CD4-positive, alpha-beta T cell (primary cell): Measurements from ENCODE around the gene BTBD9. TPM values are rescaled to one million over a fixed set of nuclear protein-coding genes. Genes with fewer than 3 reads are reported as not detected.

ENCODE experiments used
- ATAC-seq: fragments of 200-7000 bp; cut with Tn5 transposase; one replicate; pipeline ENCODE4 v1.10.0; 2022; ENCODE audit warnings: mild to moderate bottlenecking; ENCODE audit not compliant: poor library complexity
- CTCF ChIA-PET: fragments of 350-600 bp; sonication (Branson Sonifier 250); formaldehyde crosslinking; loops from one replicate; lab custom pipeline; 2021; ENCODE audit warnings: antibody characterized with exemption, inconsistent platforms; lab: Charles Lee
- POLR2A ChIA-PET: fragments of 350-600 bp; sonication (Branson Sonifier 250); formaldehyde crosslinking; loops from one replicate; lab custom pipeline; 2021; ENCODE audit warnings: antibody characterized with exemption, inconsistent platforms; lab: Charles Lee
- DNase-seq, 14 experiments: peaks; one replicate each; pipeline ENCODE4 v3.0.0-alpha.2; 2013 to 2020; ENCODE audit warnings: mixed read lengths in 2 of 14
- H3K27ac ChIP-seq, 2 donors: one replicate each; pipeline versions ENCODE4 v1.5.1 to v1.7.0; 2013; ENCODE audit warnings: low read length in 2 of 2, low read depth in 1 of 2, mild to moderate bottlenecking in 1 of 2
- H3K27me3 ChIP-seq, 2 experiments: 1 replicate in 1 of 2; 2 replicates in 1 of 2; pipeline versions ENCODE4 v1.6.1 to v1.7.0; 2013; ENCODE audit warnings: low read length in 2 of 2, control low read depth in 1 of 2, mild to moderate bottlenecking in 1 of 2, moderate library complexity in 1 of 2; ENCODE audit not compliant: insufficient read depth in 2 of 2, control insufficient read depth in 1 of 2
- H3K36me3 ChIP-seq: one replicate; pipeline ENCODE4 v1.6.1; 2013; ENCODE audit warnings: low read length, control low read depth; ENCODE audit not compliant: insufficient read depth
- H3K4me1 ChIP-seq: one replicate; pipeline ENCODE4 v1.6.1; 2013; ENCODE audit warnings: low read length, control low read depth; ENCODE audit not compliant: insufficient read depth
- H3K4me3 ChIP-seq: one replicate; pipeline ENCODE4 v1.5.1; 2013; ENCODE audit warnings: mild to moderate bottlenecking, low read length, moderate library complexity
- H3K9me3 ChIP-seq, 2 experiments: 1 replicate in 1 of 2; 2 replicates in 1 of 2; pipeline versions ENCODE4 v1.6.1 to v1.7.0; 2013; ENCODE audit warnings: low read length in 2 of 2, mild to moderate bottlenecking in 2 of 2, control low read depth in 1 of 2, moderate library complexity in 1 of 2; ENCODE audit not compliant: control insufficient read depth in 1 of 2, insufficient read depth in 1 of 2
- H3K27ac Mint-ChIP-seq: one replicate; pipeline ENCODE4 v1.8.0; 2020; ENCODE audit warnings: mixed read lengths
- H3K27me3 Mint-ChIP-seq: one replicate; pipeline ENCODE4 v1.8.0; 2021; ENCODE audit warnings: mixed read lengths
- H3K36me3 Mint-ChIP-seq: one replicate; pipeline ENCODE4 v1.8.0; 2021; ENCODE audit warnings: low read depth, mixed read lengths
- H3K4me1 Mint-ChIP-seq: one replicate; pipeline ENCODE4 v1.8.0; 2021; ENCODE audit warnings: low read depth, mixed read lengths
- H3K4me3 Mint-ChIP-seq: one replicate; pipeline ENCODE4 v1.8.0; 2020; ENCODE audit warnings: mild to moderate bottlenecking, mixed read lengths
- H3K9me3 Mint-ChIP-seq: one replicate; pipeline ENCODE4 v1.8.0; 2020; ENCODE audit warnings: mixed read lengths
- intact Hi-C, 2 experiments: fragments of 100-400 bp; cut with DNase I in 1 of 2; cut with micrococcal nuclease in 1 of 2; formaldehyde crosslinking; loops; one replicate each; pipeline versions ENCODE4 v1.15.1 to v1.9.0; 2023 to 2025; cut with DNase I, micrococcal nuclease
- total RNA-seq, 174 experiments: library from RNA in 2 of 174; stranded (reverse) in 2 of 174; gene quantifications; one replicate each; pipeline ENCODE4 v1.2.3 and lab custom pipeline; 2021 to 2026
- TF ChIP-seq, protein P1 (sequence below): fragments of 200-600 bp; IDR thresholded peaks from one replicate; pipeline ENCODE4 v1.8.0; 2022; ENCODE audit warnings: antibody characterized with exemption, mild to moderate bottlenecking

BTBD9 gene
- total RNA-seq, 2 experiments from 2014 or later, result 58.7 to 59.3 TPM

DNA sequence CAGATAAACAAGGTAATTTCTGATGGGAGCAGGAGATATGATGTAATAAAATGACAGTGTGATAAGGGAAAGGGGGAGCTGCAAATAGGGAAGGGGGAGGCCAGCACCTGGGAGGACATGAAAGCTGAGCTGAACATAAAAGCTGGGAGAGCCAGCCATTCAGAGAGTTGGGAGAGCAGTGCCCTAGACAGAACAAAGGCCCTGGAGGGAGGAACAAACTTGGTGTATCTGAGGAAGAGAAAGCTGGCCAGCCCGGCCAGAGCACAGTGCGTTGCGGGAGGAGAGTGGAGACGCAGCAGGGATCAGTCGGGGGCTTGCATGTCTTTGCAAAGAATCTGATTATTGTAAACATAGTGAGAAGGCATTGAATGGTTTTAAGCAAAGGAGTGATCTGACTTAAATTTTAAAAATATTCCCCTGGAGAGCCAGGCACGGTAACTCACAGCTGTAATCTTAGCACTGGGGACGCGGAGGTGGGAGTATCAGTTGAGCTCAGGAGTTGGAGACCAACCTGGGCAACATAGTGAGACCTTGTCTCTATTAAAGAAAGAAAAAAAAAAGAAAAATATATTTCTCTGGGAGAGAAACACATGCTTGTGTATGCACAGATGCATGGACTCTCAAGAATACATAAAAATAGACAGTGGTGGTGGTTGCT, 502.0 kb downstream of the BTBD9 start:
- peaks cover 27% of the 10 kb centered on the region for H3K4me1 Mint-ChIP-seq
- intact Hi-C loops, result no loop called here
- no peak overlapping the region for H3K4me3 Mint-ChIP-seq
- Histone ChIP-seq H3K4me3 (no peak overlapping the region), H3K9me3 (no peaks in the 10 kb centered on the region), H3K27ac (no peak overlapping the region), H3K27me3 (no peaks in the 10 kb centered on the region), H3K4me1 (no peaks in the 10 kb centered on the region), H3K36me3 (peaks cover 6% of the 10 kb centered on the region)
- ATAC-seq (no peak), DNase-seq (no peak)
- TF ChIP-seq, protein P1, sequence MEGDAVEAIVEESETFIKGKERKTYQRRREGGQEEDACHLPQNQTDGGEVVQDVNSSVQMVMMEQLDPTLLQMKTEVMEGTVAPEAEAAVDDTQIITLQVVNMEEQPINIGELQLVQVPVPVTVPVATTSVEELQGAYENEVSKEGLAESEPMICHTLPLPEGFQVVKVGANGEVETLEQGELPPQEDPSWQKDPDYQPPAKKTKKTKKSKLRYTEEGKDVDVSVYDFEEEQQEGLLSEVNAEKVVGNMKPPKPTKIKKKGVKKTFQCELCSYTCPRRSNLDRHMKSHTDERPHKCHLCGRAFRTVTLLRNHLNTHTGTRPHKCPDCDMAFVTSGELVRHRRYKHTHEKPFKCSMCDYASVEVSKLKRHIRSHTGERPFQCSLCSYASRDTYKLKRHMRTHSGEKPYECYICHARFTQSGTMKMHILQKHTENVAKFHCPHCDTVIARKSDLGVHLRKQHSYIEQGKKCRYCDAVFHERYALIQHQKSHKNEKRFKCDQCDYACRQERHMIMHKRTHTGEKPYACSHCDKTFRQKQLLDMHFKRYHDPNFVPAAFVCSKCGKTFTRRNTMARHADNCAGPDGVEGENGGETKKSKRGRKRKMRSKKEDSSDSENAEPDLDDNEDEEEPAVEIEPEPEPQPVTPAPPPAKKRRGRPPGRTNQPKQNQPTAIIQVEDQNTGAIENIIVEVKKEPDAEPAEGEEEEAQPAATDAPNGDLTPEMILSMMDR, result no peak
- POLR2A ChIA-PET, result no interaction called here
- CTCF ChIA-PET, result no interaction called here
- no peaks in the 10 kb centered on the region for H3K27me3 Mint-ChIP-seq
- H3K9me3 Mint-ChIP-seq, result no peaks in the 10 kb centered on the region
- peaks cover 41% of the 10 kb centered on the region for H3K36me3 Mint-ChIP-seq
- H3K27ac Mint-ChIP-seq, result no peak overlapping the region

DNA sequence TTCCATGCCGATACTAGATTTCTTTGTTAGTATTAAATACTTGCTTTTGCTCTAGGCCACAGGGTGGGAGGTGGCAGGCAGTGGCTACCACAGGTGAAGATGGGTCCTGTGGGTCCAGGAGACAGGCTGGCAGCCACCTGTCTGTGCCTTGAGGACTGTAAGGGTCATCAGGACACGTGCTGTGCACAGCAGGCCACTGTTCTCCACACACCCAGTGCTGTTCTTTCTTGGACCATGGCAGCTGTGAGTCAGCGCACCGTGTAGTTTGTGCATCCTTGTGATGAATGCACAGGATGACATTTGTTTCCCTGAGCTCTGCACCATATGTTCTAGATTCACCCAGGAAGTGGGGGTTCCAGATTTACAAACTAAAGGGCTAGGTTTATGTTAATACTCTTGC, 503.2 kb downstream of the BTBD9 start:
- no peaks in the 10 kb centered on the region for H3K27me3 ChIP-seq
- Mint-ChIP-seq H3K27me3 (no peaks in the 10 kb centered on the region), H3K4me1 (peaks cover 34% of the 10 kb centered on the region), H3K36me3 (peaks cover 42% of the 10 kb centered on the region), H3K9me3 (no peaks in the 10 kb centered on the region), H3K4me3 (no peak overlapping the region), H3K27ac (no peak overlapping the region)
- no peaks in the 10 kb centered on the region for H3K9me3 ChIP-seq
- ChIA-PET POLR2A (no interaction called here), CTCF (no interaction called here)
- intact Hi-C loops, result no loop called here
- no peaks in the 10 kb centered on the region for H3K4me1 ChIP-seq
- TF ChIP-seq, protein P1, result no peak
- H3K27ac ChIP-seq, result no peak overlapping the region
- ATAC-seq (no peak), DNase-seq (no peak)
- H3K36me3 ChIP-seq, result no peaks in the 10 kb centered on the region
- H3K4me3 ChIP-seq, result no peak overlapping the region

DNA sequence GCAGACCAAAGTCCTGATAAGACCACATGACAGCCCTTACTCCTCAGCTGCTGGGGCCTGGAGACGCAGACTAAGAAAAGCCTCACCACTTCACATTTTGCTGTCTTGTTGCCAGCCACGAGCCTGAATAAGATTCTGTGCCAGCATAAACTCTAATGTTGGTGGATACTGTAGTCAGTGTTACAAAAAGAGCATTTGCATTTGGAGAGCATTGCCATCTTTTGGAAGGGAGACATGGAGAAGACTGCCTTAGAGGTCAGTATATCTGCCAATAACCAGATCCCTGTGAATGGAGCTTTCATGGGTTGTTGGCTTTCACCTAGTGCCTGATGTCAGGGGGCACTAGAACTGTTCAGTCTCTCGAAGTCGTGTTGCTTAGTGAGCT, 505.0 kb downstream of the BTBD9 start:
- TF ChIP-seq, protein P1, result no peak
- H3K4me1 ChIP-seq, result no peaks in the 10 kb centered on the region
- H3K36me3 ChIP-seq, result no peaks in the 10 kb centered on the region
- intact Hi-C loops, result no loop called here
- Mint-ChIP-seq H3K9me3 (peaks cover 2% of the 10 kb centered on the region), H3K27ac (no peak overlapping the region), H3K4me1 (peaks cover 43% of the 10 kb centered on the region), H3K27me3 (no peaks in the 10 kb centered on the region), H3K4me3 (no peak overlapping the region), H3K36me3 (peaks cover 49% of the 10 kb centered on the region)
- ChIA-PET CTCF (no interaction called here), POLR2A (no interaction called here)
- no peaks in the 10 kb centered on the region for H3K9me3 ChIP-seq
- no peak overlapping the region for H3K27ac ChIP-seq
- DNase-seq (no peak), ATAC-seq (no peak)
- no peak overlapping the region for H3K4me3 ChIP-seq
- no peaks in the 10 kb centered on the region for H3K27me3 ChIP-seq
